ENCODE data around the gene ACTL6B.

The ACTL6B gene

DNA sequence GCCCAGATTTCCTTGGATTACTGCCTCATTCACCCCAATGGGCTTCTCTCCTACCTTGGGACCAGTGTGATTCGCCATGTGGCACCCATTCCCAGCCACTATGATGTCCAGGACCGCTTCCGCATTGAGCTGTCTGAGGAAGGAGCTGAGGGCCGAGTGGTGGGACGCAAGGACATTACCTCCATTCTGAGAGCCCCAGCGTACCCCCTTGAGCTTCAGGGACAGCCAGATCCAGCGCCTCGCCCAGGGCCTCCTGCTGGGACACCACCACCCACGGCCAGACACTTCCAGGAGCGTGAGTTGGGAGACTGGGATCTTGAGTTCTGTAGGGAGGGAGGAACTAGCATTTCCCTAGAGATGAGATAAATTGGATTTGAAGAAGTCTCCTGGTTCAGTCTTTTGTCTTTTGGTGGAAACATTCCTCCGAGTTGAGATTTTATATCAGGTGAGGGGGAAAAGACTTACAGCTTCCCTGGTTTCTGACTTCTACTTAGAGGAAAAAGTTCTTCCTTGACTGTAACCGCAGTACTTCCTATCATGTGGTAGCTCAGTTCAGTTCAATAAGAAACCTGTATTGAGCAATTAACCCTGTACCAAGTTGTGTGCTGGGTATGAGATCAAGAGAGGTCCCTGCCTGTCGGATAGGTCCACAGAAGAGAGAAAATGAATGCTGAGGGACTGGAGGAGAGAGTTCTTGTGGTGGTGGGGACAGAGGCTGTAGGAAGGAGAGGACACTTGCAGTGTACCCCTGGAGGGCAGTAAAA lies 42.7 kb downstream of the ACTL6B start:
- no peaks in the 10 kb centered on the region for H3K9me3 ChIP-seq (ENCODE audit: low read length)
- H3K4me2 ChIP-seq (ENCODE audit: low read length): peak overlapping the region; percentile 71; the same call in 1 of the 2 replicates
- no peaks in the 10 kb centered on the region for H3K9me2 ChIP-seq (ENCODE audit: low read depth, low read length)
- H2AFZ ChIP-seq (ENCODE audit: low read length): no peak overlapping the region
- no peak for TF ChIP-seq EZH2 (IDR thresholded peaks at IDR 0.05; ENCODE audit: borderline replicate concordance, low read length)
- TF ChIP-seq, protein P1, sequence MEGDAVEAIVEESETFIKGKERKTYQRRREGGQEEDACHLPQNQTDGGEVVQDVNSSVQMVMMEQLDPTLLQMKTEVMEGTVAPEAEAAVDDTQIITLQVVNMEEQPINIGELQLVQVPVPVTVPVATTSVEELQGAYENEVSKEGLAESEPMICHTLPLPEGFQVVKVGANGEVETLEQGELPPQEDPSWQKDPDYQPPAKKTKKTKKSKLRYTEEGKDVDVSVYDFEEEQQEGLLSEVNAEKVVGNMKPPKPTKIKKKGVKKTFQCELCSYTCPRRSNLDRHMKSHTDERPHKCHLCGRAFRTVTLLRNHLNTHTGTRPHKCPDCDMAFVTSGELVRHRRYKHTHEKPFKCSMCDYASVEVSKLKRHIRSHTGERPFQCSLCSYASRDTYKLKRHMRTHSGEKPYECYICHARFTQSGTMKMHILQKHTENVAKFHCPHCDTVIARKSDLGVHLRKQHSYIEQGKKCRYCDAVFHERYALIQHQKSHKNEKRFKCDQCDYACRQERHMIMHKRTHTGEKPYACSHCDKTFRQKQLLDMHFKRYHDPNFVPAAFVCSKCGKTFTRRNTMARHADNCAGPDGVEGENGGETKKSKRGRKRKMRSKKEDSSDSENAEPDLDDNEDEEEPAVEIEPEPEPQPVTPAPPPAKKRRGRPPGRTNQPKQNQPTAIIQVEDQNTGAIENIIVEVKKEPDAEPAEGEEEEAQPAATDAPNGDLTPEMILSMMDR (IDR thresholded peaks at IDR 0.05; ENCODE audit: low read length): no peak
- H3K27ac ChIP-seq (ENCODE audit: low read depth, low read length, poor library complexity, severe bottlenecking): no peak overlapping the region
- no peaks in the 10 kb centered on the region for H3K36me3 ChIP-seq (ENCODE audit: insufficient read depth, low read length)
- H3K4me3 ChIP-seq (ENCODE audit: low read depth, low read length, poor library complexity, severe bottlenecking): no peak overlapping the region
- H3K79me2 ChIP-seq (ENCODE audit: insufficient read depth, low read length): no peaks in the 10 kb centered on the region
- no peaks in the 10 kb centered on the region for H3F3A ChIP-seq (ENCODE audit: insufficient read depth, low read length)
- no peaks in the 10 kb centered on the region; the same call in 1 of the 2 replicates for H3K27me3 ChIP-seq (ENCODE audit: insufficient read depth, low read length)
- H3K4me1 ChIP-seq (ENCODE audit: insufficient read depth, low read length, severe bottlenecking): peaks cover 7% of the 10 kb centered on the region
- no peaks in the 10 kb centered on the region for H4K20me1 ChIP-seq (ENCODE audit: insufficient read depth, low read length)
- H3K9ac ChIP-seq (ENCODE audit: low read length): no peak overlapping the region

DNA sequence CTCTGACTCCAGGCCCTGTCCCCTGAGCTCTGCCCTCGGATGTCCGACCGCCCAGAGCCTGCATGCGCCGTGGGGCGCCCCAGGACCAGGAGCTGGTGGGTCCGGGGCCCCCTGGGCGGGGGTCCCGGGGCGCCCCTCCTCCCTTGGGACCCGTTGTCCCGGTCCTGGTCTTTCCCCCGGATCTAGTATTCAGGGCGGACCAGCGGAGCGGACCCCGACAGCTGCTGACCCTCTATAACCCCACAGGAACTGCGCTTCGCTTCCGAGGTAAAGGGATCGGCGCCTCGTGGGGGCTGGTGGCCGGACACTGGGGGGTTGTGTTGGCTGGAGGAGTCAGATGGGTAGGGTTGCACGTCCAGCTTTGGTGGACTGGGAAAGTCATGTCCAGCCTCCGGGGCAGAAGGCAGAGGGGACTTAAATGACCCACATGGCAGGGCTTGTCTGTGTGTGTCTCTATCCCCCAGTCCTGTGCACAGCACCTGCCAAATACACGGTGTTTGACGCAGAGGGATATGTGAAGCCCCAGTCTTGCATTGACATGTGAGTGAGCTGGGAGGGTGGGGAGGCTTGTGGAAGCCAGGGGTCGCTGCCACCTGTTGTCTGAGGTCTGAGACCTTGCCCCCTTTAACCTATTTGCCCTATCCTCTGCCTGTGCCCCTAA lies 43.4 kb downstream of the ACTL6B start:
- Histone ChIP-seq H3K4me3 (ENCODE audit: low read depth, low read length, poor library complexity, severe bottlenecking) (peak overlapping the region; percentile 63), H3K4me2 (ENCODE audit: low read length) (peak overlapping the region; percentile 71), H3K9me2 (ENCODE audit: low read depth, low read length) (no peaks in the 10 kb centered on the region), H3F3A (ENCODE audit: insufficient read depth, low read length) (no peaks in the 10 kb centered on the region), H2AFZ (ENCODE audit: low read length) (no peak overlapping the region), H4K20me1 (ENCODE audit: insufficient read depth, low read length) (no peaks in the 10 kb centered on the region), H3K27me3 (ENCODE audit: insufficient read depth, low read length) (no peaks in the 10 kb centered on the region), H3K9me3 (ENCODE audit: low read length) (no peaks in the 10 kb centered on the region), H3K36me3 (ENCODE audit: insufficient read depth, low read length) (no peaks in the 10 kb centered on the region), H3K4me1 (ENCODE audit: insufficient read depth, low read length, severe bottlenecking) (peaks cover 7% of the 10 kb centered on the region), H3K9ac (ENCODE audit: low read length) (peak overlapping the region; percentile 63), H3K27ac (ENCODE audit: low read depth, low read length, poor library complexity, severe bottlenecking) (no peak overlapping the region), H3K79me2 (ENCODE audit: insufficient read depth, low read length) (no peaks in the 10 kb centered on the region)
- TF ChIP-seq, protein P1 (IDR thresholded peaks at IDR 0.05; ENCODE audit: low read length): peak; percentile 53
- TF ChIP-seq EZH2 (IDR thresholded peaks at IDR 0.05; ENCODE audit: borderline replicate concordance, low read length): no peak

DNA sequence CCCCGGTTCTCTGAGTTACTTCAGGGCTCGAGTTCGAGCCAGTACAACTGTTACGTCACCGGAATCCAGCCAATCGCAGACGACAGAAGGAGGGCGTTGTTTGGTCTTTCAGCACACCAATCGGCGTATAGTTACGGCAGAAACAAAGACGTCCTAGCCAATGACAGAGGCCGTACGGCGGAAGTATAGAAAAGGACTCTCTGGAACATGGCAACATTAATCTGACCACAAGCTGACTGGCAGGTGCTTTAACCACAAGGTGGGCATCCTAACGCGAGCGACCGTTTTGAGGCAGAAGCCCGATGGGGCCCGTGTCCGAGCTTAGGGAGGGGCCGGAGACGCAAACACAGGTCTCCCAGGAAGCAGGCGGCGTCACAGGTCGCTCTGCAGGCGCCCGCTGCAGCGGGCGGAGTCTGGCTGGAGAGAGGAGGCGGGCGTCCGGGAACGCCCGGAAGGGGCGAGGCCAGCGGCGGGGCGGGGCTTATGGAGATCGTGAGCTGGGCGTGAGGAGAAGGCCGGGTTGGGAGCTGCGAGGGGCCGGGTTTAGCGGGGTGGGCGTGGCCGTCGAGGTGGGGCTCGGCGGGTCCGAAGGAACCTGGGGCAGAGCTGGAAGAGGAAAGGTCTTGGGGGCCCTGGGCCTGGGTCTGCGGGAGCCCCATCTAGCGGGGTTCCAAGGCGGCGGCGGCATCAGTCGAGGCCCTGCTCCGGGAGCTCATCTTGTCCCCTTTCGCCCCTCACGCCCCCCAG lies 44.1 kb downstream of the ACTL6B start, which contains the start of gene MOSPD3:
TSS of gene MOSPD3 (plus strand) at position 558 of the 747 bp plus-strand sequence. CDS start 252 bp downstream, outside the sequence.
- peak within 1 kb of the TSS; percentile 63 for H3K4me3 ChIP-seq (ENCODE audit: low read depth, low read length, poor library complexity, severe bottlenecking)
- no peaks in the 10 kb centered on the region for H3K79me2 ChIP-seq (ENCODE audit: insufficient read depth, low read length)

More for the DNA sequence above, 44.1 kb downstream of the ACTL6B start, which contains the start of gene MOSPD3:
- H3K27me3 ChIP-seq (ENCODE audit: insufficient read depth, low read length): no peaks in the 10 kb centered on the region
- H4K20me1 ChIP-seq (ENCODE audit: insufficient read depth, low read length): no peaks in the 10 kb centered on the region
- H2AFZ ChIP-seq (ENCODE audit: low read length): peak within 1 kb of the TSS; percentile 81; the same call in 1 of the 2 replicates
- TF ChIP-seq, protein P1 (IDR thresholded peaks at IDR 0.05; ENCODE audit: low read length): no peak
- no peak for TF ChIP-seq EZH2 (IDR thresholded peaks at IDR 0.05; ENCODE audit: borderline replicate concordance, low read length)
- peak within 1 kb of the TSS; percentile 71 for H3K4me2 ChIP-seq (ENCODE audit: low read length)
- H3K9me2 ChIP-seq (ENCODE audit: low read depth, low read length): no peaks in the 10 kb centered on the region
- H3K4me1 ChIP-seq (ENCODE audit: insufficient read depth, low read length, severe bottlenecking): peaks cover 7% of the 10 kb centered on the region
- no peaks in the 10 kb centered on the region for H3F3A ChIP-seq (ENCODE audit: insufficient read depth, low read length)
- H3K9ac ChIP-seq (ENCODE audit: low read length): peak within 1 kb of the TSS; percentile 68
- H3K36me3 ChIP-seq (ENCODE audit: insufficient read depth, low read length): no peaks in the 10 kb centered on the region
- no peaks in the 10 kb centered on the region for H3K9me3 ChIP-seq (ENCODE audit: low read length)
- H3K27ac ChIP-seq (ENCODE audit: low read depth, low read length, poor library complexity, severe bottlenecking): peak within 1 kb of the TSS; percentile 85
